HCT116 (cell line): ENCODE results near the gene USP32. TPM values are rescaled to one million over a fixed set of nuclear protein-coding genes. Genes with fewer than 3 reads are reported as not detected.

Experiments used
- ATAC-seq: fragments of 200-7000 bp; cut with Tn5 transposase; 2 replicates; pipeline ENCODE4 v1.9.1; 2020; ENCODE audit warnings: mild to moderate bottlenecking, moderate library complexity
- BruUV-seq: library from RNA; stranded (reverse); fragments of 400-500 nt; replicated peaks from 2 replicates; lab custom pipeline; 2021; lab: Mats Ljungman, UMichigan
- CTCF ChIA-PET: fragments of 300-600 bp; sonication (Branson Sonifier 250); formaldehyde crosslinking; loops from one replicate; lab custom pipeline; 2021; ENCODE audit warnings: antibody characterized with exemption; lab: Charles Lee
- POLR2A ChIA-PET: fragments of 300-600, 350-600 bp; sonication (Branson Sonifier 250); formaldehyde crosslinking; loops from one replicate; lab custom pipeline; 2021; ENCODE audit warnings: antibody characterized with exemption; lab: Charles Lee
- RAD21 ChIA-PET, 2 experiments: fragments of 300-600 bp; sonication (Branson Sonifier 250); formaldehyde crosslinking; loops; one replicate each; lab custom pipeline; 2023; ENCODE audit warnings: low total read pairs in 2 of 2; ENCODE audit not compliant: uncharacterized antibody in 2 of 2, unreplicated experiment in 2 of 2, low non-redundant PET in 1 of 2; lab: Charles Lee
- DNase-seq: peaks from one replicate; pipeline ENCODE4 v3.0.0-alpha.2; 2010; ENCODE audit warnings: low read depth, low spot score
- H2AFZ ChIP-seq: fragments of 200-600 bp; shearing (Covaris generic), sonication (generic); 2 replicates; pipeline ENCODE4 v1.6.1; 2017; ENCODE audit warnings: low read depth, mixed run types, mixed read lengths, antibody characterized with exemption, low read length; ENCODE audit not compliant: poor library complexity, severe bottlenecking
- H3K27ac ChIP-seq: 2 replicates; pipeline ENCODE4 v1.5.1; 2012; ENCODE audit warnings: low read depth, low read length
- H3K27me3 ChIP-seq: fragments of 200-600 bp; sonication (generic); 2 replicates; pipeline ENCODE4 v1.6.1; 2016; ENCODE audit warnings: mixed run types, low read length, mixed read lengths; ENCODE audit not compliant: insufficient read depth
- H3K36me3 ChIP-seq, 2 experiments: fragments of 200-500 bp in 1 of 2; fragments of 200-600 bp in 1 of 2; sonication (Bioruptor generic) in 1 of 2; sonication (generic) in 1 of 2; 2 replicates each; pipeline versions ENCODE4 v1.5.1 to v1.6.1; 2014 to 2016; ENCODE audit warnings: low read length in 2 of 2, inconsistent platforms in 1 of 2, mixed read lengths in 1 of 2, mixed run types in 1 of 2; ENCODE audit not compliant: insufficient read depth in 2 of 2, control insufficient read depth in 1 of 2
- H3K4me1 ChIP-seq, 2 experiments: fragments of 200-600 bp in 1 of 2; sonication (generic) in 1 of 2; 2 replicates each; pipeline versions ENCODE4 v1.5.1 to v1.6.1; 2012 to 2017; ENCODE audit warnings: low read length in 2 of 2, inconsistent platforms in 1 of 2, mild to moderate bottlenecking in 1 of 2, mixed read lengths in 1 of 2, mixed run types in 1 of 2, moderate library complexity in 1 of 2; ENCODE audit not compliant: insufficient read depth in 2 of 2, control insufficient read depth in 1 of 2
- H3K4me2 ChIP-seq: fragments of 200-600 bp; sonication (generic); 2 replicates; pipeline ENCODE4 v1.6.1; 2017; ENCODE audit warnings: mixed run types, low read length, mixed read lengths
- H3K4me3 ChIP-seq, 2 experiments: fragments of 200-600 bp in 1 of 2; sonication (generic) in 1 of 2; replicated peaks in 1 of 2; 2 replicates each; pipeline ENCODE4 v1.5.1; 2011 to 2016; ENCODE audit warnings: low read length in 2 of 2, control low read depth in 1 of 2, low read depth in 1 of 2, mild to moderate bottlenecking in 1 of 2, mixed read lengths in 1 of 2, mixed run types in 1 of 2
- H3K79me2 ChIP-seq: fragments of 200-600 bp; sonication (generic); 2 replicates; pipeline ENCODE4 v1.6.1; 2017; ENCODE audit warnings: mild to moderate bottlenecking, mixed run types, low read length, moderate library complexity, mixed read lengths; ENCODE audit not compliant: insufficient read depth
- H3K9ac ChIP-seq: fragments of 200-600 bp; sonication (generic); 2 replicates; pipeline ENCODE4 v1.6.1; 2016; ENCODE audit warnings: low read length, mixed read lengths
- H3K9me2 ChIP-seq: fragments of 200-600 bp; sonication (generic), shearing (Covaris generic); 2 replicates; pipeline ENCODE4 v1.6.1; 2017; ENCODE audit warnings: mixed run types, mild to moderate bottlenecking, moderate library complexity; ENCODE audit not compliant: insufficient read depth
- H3K9me3 ChIP-seq, 2 experiments: fragments of 200-500 bp in 1 of 2; fragments of 200-600 bp in 1 of 2; sonication (Bioruptor generic) in 1 of 2; sonication (generic) in 1 of 2; 2 replicates each; pipeline ENCODE4 v1.6.1; 2014 to 2017; ENCODE audit warnings: low read length in 2 of 2, mixed read lengths in 2 of 2, inconsistent platforms in 1 of 2, low read depth in 1 of 2, mild to moderate bottlenecking in 1 of 2, mixed run types in 1 of 2, moderate library complexity in 1 of 2; ENCODE audit not compliant: control insufficient read depth in 1 of 2, insufficient read depth in 1 of 2
- H4K20me1 ChIP-seq: fragments of 200-600 bp; sonication (generic), shearing (Covaris generic); 2 replicates; pipeline ENCODE4 v1.6.1; 2017; ENCODE audit warnings: mixed run types, mild to moderate bottlenecking, moderate library complexity; ENCODE audit not compliant: insufficient read depth
- CBX3 ChIP-seq: IDR thresholded peaks from 2 replicates; pipeline ENCODE4 v1.6.1; 2012; ENCODE audit warnings: low read depth
- CEBPB ChIP-seq: IDR thresholded peaks from 2 replicates; pipeline ENCODE4 v1.6.1; 2012; ENCODE audit warnings: low read depth
- CTCF ChIP-seq, 3 experiments: fragments of 200-600 bp in 1 of 3; sonication (generic) in 1 of 3; IDR thresholded peaks in 2 of 3; conservative IDR thresholded peaks in 1 of 3; 2 replicates each; pipeline ENCODE4 v1.5.1; 2012 to 2017; ENCODE audit warnings: low read depth in 2 of 3, low read length in 2 of 3, antibody characterized with exemption in 1 of 3, borderline replicate concordance in 1 of 3, control low read depth in 1 of 3, mild to moderate bottlenecking in 1 of 3, mixed read lengths in 1 of 3, mixed run types in 1 of 3, moderate library complexity in 1 of 3; ENCODE audit not compliant: insufficient read depth in 1 of 3
- JUND ChIP-seq: IDR thresholded peaks from 2 replicates; pipeline ENCODE4 v1.6.1; 2012
- MAX ChIP-seq: IDR thresholded peaks from 2 replicates; pipeline ENCODE4 v1.6.1; 2012
- RAD21 ChIP-seq: IDR thresholded peaks from 2 replicates; pipeline ENCODE4 v1.6.1; 2012; ENCODE audit warnings: low read depth, mild to moderate bottlenecking
- SP1 ChIP-seq: IDR thresholded peaks from 2 replicates; pipeline ENCODE4 v1.6.1; 2012; ENCODE audit warnings: low read depth
- SRF ChIP-seq: IDR thresholded peaks from 2 replicates; pipeline ENCODE4 v1.6.1; 2012; ENCODE audit warnings: low read depth
- TCF7L2 ChIP-seq: IDR thresholded peaks from 2 replicates; pipeline ENCODE4 v1.7.0; 2011; ENCODE audit warnings: borderline replicate concordance, inconsistent platforms; ENCODE audit not compliant: insufficient read depth, insufficient read length; ENCODE audit errors: extremely low read depth
- YY1 ChIP-seq: IDR thresholded peaks from 2 replicates; pipeline ENCODE4 v1.6.1; 2011; ENCODE audit warnings: low read length, low read depth, moderate library complexity, mild to moderate bottlenecking; ENCODE audit not compliant: insufficient replicate concordance; ENCODE audit errors: extremely low read depth
- intact Hi-C: fragments of 100-400 bp; cut with micrococcal nuclease; formaldehyde crosslinking; loops from 2 replicates; pipeline ENCODE4 v1.10.0; 2022
- total RNA-seq: library from RNA; stranded (reverse); gene quantifications from one replicate; pipeline ENCODE4 v1.2.1, GENCODE V29; 2021; ENCODE audit not compliant: unreplicated experiment
- TF ChIP-seq, protein P1 (sequence below): IDR thresholded peaks from 2 replicates; pipeline ENCODE4 v1.6.1; 2012

USP32 gene
- total RNA-seq, 1 experiment from 2014 or later = 67.0 TPM

DNA sequence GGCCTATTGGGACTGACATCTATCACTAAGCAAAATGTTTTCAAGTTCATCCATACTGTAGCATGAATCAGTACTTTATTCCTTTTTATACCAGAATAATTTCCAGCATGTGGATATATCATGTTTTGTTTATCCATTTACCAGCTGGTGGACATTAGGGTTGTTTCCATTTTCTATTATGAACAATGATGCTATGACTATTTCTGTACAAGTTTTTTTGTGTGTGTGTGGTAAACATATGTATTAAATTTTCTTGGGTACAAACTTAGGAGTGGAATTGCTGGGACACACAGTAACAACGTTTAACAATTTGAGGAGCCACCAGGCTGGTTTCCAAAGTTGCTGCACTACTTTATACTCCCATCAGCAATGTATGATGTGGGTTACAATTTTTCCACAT, 91.0 kb downstream of the USP32 start:
- Histone ChIP-seq H3K4me3 (no peak overlapping the region), H3K9ac (no peak overlapping the region), H2AFZ (no peak overlapping the region), H3K36me3 (no peaks in the 10 kb centered on the region), H3K4me2 (no peak overlapping the region), H3K27ac (no peak overlapping the region), H3K9me2 (no peaks in the 10 kb centered on the region), H4K20me1 (no peaks in the 10 kb centered on the region), H3K9me3 (no peaks in the 10 kb centered on the region), H3K27me3 (no peaks in the 10 kb centered on the region), H3K79me2 (peaks cover 15% of the 10 kb centered on the region), H3K4me1 (no peaks in the 10 kb centered on the region)
- ChIA-PET POLR2A (no interaction called here), RAD21 (no interaction called here), CTCF (no interaction called here)
- ATAC-seq (no peak), DNase-seq (no peak)
- TF ChIP-seq MAX (no peak), CEBPB (no peak), JUND (no peak), SRF (no peak)
- TSS peak; percentile 28 for BruUV-seq
- intact Hi-C loops = no loop called here

- H3K27ac ChIP-seq = no peak overlapping the region
- CTCF ChIA-PET = no interaction called here
- H4K20me1 ChIP-seq = no peaks in the 10 kb centered on the region
- no peaks in the 10 kb centered on the region for H3K9me2 ChIP-seq
- ATAC-seq (no peak), DNase-seq (no peak)
- POLR2A ChIA-PET = no interaction called here
- intact Hi-C loops = no loop called here
- no peak overlapping the region for H3K4me3 ChIP-seq
- TF ChIP-seq, protein P1, sequence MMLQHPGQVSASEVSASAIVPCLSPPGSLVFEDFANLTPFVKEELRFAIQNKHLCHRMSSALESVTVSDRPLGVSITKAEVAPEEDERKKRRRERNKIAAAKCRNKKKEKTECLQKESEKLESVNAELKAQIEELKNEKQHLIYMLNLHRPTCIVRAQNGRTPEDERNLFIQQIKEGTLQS = no peak
- no peak for TF ChIP-seq YY1
- no peak for TF ChIP-seq CBX3
- no peak for TF ChIP-seq RAD21
- TF ChIP-seq CTCF (IDR thresholded peaks at IDR 0.05 in 2 of 3, conservative IDR thresholded peaks at IDR 0.05 in 1 of 3; ENCODE audit: borderline replicate concordance in 1 of 3, insufficient read depth in 1 of 3, low read depth in 2 of 3, low read length in 2 of 3) = no peak
- TF ChIP-seq SP1 = no peak
- no peak for TF ChIP-seq SRF
- no peak for TF ChIP-seq TCF7L2
- no peak for TF ChIP-seq CEBPB
- RAD21 ChIA-PET = no interaction called here
- no peak overlapping the region for H3K4me2 ChIP-seq
- no peak overlapping the region for H2AFZ ChIP-seq
- H3K4me1 ChIP-seq = no peaks in the 10 kb centered on the region
- no peaks in the 10 kb centered on the region for H3K27me3 ChIP-seq
- no peaks in the 10 kb centered on the region for H3K36me3 ChIP-seq
- H3K9ac ChIP-seq = no peak overlapping the region
- no peaks in the 10 kb centered on the region for H3K9me3 ChIP-seq
- no TSS peak for BruUV-seq
- peaks cover 9% of the 10 kb centered on the region for H3K79me2 ChIP-seq
These were observed 91.9 kb downstream of the USP32 start for GRCh38 chr17:60300011-60300410.
